ENCODE measurements around the gene ZNF335.

DNA sequence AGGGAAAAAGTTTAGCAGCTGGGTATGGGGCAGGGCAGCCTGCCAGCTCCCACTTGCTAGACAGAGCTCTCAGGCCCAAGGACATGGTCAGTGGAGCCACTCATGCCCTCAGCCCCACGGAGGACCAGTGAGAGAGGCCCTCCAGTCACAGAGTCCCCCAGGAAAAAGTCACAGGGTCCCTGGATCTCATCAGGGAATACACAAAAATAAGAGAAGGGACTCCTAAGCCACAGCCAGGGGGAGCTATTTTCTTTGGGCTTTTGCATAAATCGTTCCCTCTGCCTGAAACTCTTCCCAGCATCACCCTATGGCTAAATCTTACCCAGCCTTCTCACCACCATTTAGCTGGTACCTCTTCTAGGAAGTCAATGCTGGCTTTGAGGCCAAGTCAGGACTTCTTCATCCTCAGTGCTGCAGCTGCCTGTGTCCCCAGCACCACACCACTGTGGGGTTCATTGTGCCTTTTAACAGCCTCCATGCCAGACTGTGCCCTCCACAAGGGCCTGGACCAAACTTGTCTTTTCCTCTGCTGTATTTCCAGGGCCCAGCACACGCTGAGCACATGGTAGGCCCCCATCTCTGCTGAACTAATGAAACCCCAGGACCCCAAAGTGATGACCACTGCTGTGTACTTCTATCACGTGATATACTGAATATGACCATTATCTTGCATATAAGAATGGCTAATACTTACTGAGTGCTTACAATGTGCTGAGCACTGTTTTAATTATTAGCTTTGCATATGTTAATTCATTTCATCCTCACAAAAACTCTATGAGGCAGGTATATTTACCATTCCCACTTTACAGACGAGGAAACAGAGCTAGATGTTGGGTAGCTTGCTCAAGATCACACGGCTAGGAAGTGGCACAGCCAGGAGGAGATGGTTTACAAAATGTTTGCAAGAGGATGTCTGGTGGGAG, 2.0 kb downstream of the ZNF335 start:
- TF ChIP-seq, protein P1, sequence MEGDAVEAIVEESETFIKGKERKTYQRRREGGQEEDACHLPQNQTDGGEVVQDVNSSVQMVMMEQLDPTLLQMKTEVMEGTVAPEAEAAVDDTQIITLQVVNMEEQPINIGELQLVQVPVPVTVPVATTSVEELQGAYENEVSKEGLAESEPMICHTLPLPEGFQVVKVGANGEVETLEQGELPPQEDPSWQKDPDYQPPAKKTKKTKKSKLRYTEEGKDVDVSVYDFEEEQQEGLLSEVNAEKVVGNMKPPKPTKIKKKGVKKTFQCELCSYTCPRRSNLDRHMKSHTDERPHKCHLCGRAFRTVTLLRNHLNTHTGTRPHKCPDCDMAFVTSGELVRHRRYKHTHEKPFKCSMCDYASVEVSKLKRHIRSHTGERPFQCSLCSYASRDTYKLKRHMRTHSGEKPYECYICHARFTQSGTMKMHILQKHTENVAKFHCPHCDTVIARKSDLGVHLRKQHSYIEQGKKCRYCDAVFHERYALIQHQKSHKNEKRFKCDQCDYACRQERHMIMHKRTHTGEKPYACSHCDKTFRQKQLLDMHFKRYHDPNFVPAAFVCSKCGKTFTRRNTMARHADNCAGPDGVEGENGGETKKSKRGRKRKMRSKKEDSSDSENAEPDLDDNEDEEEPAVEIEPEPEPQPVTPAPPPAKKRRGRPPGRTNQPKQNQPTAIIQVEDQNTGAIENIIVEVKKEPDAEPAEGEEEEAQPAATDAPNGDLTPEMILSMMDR (IDR thresholded peaks at IDR 0.05; ENCODE audit: insufficient read depth, low read length): peak; percentile 83
- TF ChIP-seq POLR2AphosphoS5 (IDR thresholded peaks at IDR 0.05; ENCODE audit: low read depth): no peak
- TF ChIP-seq, protein P2, sequence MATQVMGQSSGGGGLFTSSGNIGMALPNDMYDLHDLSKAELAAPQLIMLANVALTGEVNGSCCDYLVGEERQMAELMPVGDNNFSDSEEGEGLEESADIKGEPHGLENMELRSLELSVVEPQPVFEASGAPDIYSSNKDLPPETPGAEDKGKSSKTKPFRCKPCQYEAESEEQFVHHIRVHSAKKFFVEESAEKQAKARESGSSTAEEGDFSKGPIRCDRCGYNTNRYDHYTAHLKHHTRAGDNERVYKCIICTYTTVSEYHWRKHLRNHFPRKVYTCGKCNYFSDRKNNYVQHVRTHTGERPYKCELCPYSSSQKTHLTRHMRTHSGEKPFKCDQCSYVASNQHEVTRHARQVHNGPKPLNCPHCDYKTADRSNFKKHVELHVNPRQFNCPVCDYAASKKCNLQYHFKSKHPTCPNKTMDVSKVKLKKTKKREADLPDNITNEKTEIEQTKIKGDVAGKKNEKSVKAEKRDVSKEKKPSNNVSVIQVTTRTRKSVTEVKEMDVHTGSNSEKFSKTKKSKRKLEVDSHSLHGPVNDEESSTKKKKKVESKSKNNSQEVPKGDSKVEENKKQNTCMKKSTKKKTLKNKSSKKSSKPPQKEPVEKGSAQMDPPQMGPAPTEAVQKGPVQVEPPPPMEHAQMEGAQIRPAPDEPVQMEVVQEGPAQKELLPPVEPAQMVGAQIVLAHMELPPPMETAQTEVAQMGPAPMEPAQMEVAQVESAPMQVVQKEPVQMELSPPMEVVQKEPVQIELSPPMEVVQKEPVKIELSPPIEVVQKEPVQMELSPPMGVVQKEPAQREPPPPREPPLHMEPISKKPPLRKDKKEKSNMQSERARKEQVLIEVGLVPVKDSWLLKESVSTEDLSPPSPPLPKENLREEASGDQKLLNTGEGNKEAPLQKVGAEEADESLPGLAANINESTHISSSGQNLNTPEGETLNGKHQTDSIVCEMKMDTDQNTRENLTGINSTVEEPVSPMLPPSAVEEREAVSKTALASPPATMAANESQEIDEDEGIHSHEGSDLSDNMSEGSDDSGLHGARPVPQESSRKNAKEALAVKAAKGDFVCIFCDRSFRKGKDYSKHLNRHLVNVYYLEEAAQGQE (IDR thresholded peaks at IDR 0.05; ENCODE audit: insufficient replicate concordance, low read depth): no peak
- no peak for TF ChIP-seq GABPA (IDR thresholded peaks at IDR 0.05; ENCODE audit: low read depth)
- TF ChIP-seq SPI1 (IDR thresholded peaks at IDR 0.05; ENCODE audit: borderline replicate concordance, low read depth): no peak
